Fibroblast of skin of left biceps (primary cell): Measurements from ENCODE around the gene MROH7.

Experiments
- DNase-seq, 2 experiments: peaks; one replicate each; pipeline ENCODE4 v3.0.0-alpha.2; 2013; ENCODE audit warnings: low read depth in 2 of 2

MROH7 gene

DNA sequence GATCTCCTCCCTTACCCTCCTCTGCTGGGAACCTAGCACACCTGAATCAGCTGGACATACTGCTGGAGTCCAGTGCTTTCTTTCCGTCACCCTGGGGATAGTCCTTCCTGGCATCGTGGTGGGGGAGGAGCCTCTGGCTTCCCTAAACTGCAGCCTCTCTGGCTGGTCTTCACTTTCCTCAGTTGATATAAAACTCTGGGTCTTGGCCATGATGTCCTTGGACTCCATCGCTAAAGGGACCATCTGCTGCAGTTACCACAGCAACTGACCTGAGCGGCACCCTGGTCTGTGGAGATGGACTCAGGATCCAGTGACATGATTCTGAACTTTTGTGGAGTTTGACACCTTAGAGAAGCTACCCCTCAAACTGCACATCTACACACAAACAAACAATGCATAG lies 99.9 kb downstream of the MROH7 start:
- no peak for DNase-seq

GRCh38 chr1:54742282-54742681 lies 100.7 kb downstream of the MROH7 start:
- DNase-seq, result no peak

- DNase-seq, result no peak
Measured at GRCh38 chr1:54743416-54744226, 102.0 kb downstream of the MROH7 start.

- no peak for DNase-seq
Measured at GRCh38 chr1:54744696-54745095, 103.1 kb downstream of the MROH7 start.

- no peak for DNase-seq
Measured at GRCh38 chr1:54745274-54745673, 103.7 kb downstream of the MROH7 start.

DNA sequence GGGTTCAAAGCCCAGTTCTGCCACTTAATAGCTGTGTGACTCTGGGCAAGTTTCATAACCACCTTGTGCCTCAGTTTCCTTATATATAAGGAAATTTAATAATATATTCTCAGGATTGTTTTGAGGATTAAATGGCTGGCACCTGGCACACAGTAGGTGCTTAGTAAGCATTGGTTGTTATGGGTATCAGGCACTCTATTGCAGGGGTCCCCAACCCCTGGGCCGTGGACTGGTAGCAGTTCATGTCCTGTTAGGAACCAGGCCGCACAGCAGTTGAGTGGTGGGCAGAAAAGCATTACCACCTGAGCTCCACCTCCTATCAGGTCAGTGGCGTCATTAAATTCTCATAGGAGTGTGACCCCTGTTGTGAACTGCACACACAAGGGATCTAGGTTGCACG lies 104.3 kb downstream of the MROH7 start:
- no peak for DNase-seq

GRCh38 chr1:54748094-54748835 lies 106.7 kb downstream of the MROH7 start:
- no peak for DNase-seq

DNA sequence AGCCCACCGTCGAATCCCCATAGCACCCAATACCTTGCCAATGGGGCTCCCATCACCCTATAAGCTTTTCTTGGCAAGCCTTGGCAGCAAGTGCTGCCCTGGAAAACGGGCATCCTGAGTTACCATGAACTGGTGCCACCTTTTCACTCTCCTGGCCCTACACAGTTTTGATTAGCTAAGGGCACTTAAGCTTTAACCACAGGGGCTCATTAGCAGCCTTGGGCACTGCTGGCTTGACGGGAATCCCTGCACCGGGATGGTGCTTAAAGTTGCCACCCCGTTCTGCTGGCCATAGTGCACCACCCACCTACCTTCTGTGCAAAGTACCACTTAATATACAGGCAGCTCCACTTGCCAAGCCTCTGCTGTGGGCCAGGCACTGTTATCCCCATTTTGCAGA lies 109.0 kb downstream of the MROH7 start:
- DNase-seq, result no peak

DNA sequence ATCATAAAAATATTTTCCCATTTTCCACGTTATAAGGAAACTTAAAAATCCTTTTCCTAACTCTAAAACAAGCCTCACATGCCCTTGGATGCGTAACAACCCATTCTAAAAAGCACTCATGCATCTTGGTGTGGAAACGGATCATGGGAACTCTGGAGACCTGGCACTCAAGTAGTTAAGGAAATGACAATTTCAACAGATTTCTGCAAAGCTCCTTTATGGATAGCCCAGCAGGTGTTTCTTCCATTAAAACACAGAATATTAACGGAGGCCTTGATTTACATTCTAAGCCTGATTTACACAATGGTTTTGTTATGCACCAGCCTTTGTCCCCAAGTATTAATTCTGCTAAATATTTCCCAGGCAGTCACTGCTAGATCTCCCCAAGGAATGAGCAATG lies 109.8 kb downstream of the MROH7 start:
- no peak for DNase-seq

DNA sequence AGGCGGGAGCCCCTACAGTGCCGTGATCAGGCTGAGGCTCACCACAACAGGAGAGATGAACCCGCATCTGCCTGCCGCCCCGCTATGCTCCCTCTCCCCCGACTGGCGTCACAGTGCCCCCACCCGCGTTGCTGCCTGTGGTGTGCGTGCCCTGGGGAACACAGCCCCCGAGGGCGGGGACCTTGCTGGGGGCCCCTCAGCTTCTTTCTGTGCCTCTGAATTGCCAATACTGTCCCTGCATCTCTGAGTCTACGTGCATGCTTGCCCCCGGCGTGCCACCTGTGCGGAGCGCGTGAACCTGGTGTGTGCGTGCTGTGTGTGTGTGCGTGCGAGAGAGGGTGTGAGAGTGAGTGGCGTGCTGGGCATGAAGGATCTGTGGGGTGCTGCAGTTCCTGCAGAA lies 112.5 kb downstream of the MROH7 start:
- DNase-seq, result no peak

DNA sequence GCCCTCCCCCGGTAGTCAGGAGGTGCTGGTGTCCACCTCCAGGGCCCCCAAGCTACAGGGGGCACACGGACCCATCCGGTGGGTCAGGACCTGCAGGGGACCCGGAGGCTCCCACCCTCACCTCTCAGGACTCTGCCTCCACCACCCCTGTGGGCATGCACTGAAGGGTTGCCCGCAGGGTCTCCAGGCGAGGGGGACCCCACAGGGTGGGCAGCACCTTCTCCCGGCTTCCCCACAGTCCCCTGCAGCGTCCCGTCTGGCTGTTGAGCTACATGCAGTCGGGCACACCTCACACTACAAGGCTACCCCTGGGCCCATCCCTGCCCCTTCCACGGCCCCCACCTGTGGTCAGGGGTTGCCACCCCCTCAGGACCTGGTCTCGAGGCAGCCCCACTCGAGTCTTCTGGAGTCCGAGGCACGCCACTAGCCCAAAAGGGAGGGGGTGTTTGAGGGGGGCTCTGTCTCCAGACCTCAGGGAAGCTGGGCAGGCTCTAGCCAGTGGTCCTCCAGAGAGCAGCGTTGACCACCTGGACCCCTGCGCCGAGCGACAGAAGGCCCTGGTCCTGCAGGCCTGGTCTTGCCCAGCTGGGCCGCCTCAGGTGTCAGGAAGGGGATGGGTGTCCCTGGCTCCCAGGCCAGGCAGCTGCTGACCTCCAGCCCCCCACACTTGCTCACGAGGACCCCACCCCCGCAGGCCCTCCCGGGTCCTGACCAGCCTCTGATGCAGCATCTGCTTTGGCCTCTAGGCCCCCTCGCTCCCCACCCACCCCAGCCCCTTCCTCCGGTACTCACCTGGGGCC lies 113.1 kb downstream of the MROH7 start:
- no peak for DNase-seq

DNA sequence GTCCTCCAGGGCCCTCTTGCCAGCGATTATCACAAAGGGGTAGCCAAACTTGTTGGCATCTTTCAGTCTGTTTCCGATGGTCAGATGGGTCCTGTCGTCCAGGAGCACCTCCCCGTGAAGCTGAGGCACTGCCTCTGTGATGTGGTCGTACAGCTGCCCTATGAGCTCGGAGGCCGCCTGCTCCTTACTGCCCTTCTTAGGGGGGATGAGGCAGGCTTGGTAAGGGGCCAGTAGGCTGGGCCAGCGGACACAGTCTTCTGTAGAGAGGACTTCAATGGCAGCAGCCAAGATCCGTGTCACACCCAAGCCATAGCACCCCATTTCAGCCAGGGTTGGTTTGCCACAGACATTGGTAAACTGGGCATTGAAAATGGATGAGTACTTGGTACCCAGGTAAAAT lies 116.2 kb downstream of the MROH7 start:
- DNase-seq, result no peak

DNA sequence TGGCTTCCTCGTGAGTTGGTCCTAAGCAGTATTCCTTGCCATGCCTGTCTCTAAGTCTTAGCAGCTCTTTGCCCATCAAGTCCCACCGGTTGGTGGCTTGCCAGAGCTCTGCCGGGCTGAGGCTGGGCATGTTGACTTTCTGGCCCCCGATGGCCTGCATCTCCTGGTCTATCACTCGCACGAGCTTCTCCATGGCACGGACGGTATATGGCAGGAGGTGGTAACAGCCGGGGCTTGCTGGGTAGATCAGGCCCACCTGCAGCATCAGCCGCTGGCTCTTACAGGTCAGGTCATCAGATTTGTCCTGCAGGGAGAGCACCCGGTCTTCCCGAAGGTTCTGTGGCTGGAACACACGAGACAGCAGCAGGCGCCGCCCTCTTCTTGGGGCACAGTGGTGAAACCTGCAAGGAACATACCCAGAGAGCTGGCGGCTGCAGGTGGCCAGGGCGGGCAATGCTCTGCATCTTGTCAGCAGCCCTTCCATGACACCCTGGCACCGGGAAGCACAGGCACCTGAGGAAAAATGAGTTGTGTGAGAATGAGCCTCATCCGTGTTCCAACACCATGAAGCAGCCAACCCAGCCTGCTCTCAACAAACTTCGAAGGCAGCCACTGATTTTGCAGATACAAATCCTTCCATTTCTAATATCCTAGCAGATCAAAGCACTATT lies 117.2 kb downstream of the MROH7 start:
- DNase-seq, result no peak
